K562 (cell line): ENCODE measurements around the gene HIVEP3. TPM values are rescaled to one million over a fixed set of nuclear protein-coding genes. Genes with fewer than 3 reads are reported as not detected.

Experiments used
- ATAC-seq: fragments of 200-7000 bp; cut with Tn5 transposase; 3 replicates; pipeline ENCODE4 v1.9.1; 2020; ENCODE audit warnings: moderate library complexity
- BruUV-seq: library from RNA; stranded (reverse); fragments of 400-500 nt; replicated peaks from 2 replicates; lab custom pipeline; 2021; lab: Mats Ljungman, UMichigan
- CTCF ChIA-PET: fragments of 300-600 bp; formaldehyde crosslinking; extraction: SDS; loops from one replicate; lab custom pipeline; 2021; ENCODE audit warnings: low intra/inter-chr PET ratio; lab: Yijun Ruan, JAX
- POLR2A ChIA-PET: fragments of 300-600, 350-650 bp; sonication (Branson Sonifier 250); formaldehyde crosslinking; extraction: SDS; loops from one replicate; lab custom pipeline; 2021; ENCODE audit warnings: antibody characterized with exemption, inconsistent platforms; lab: Yijun Ruan, JAX
- DNase-seq, 4 experiments: peaks; one replicate each; pipeline versions ENCODE4 v3.0.0 to v3.0.0-alpha.2; 2011 to 2018; ENCODE audit warnings: low spot score in 3 of 4, mixed read lengths in 3 of 4; ENCODE audit errors: extremely low read depth in 1 of 4
- FAIRE-seq: peaks from 2 replicates; lab custom pipeline; 2011; peaks lifted over from hg19 to GRCh38; lab: Jason Lieb, UNC
- H2AFZ ChIP-seq: 2 replicates; pipeline ENCODE4 v1.6.0; 2011; ENCODE audit warnings: low read depth, low read length, control low read depth, inconsistent platforms
- H3K27ac ChIP-seq: fragments of 200-600 bp; 3 replicates; pipeline ENCODE4 v1.8.0; 2011; ENCODE audit warnings: low read depth, mild to moderate bottlenecking, control low read depth, inconsistent platforms, low read length, moderate library complexity, mixed read lengths; ENCODE audit errors: extremely low read depth
- H3K27me3 ChIP-seq, 2 experiments: fragments of 300-600 bp in 1 of 2; 2 replicates in 1 of 2; 3 replicates in 1 of 2; pipeline versions ENCODE4 v1.6.0 to v1.8.0; 2011; ENCODE audit warnings: inconsistent platforms in 2 of 2, low read length in 2 of 2, mild to moderate bottlenecking in 1 of 2, mixed read lengths in 1 of 2, moderate library complexity in 1 of 2; ENCODE audit not compliant: control insufficient read depth in 2 of 2, insufficient read depth in 2 of 2
- H3K36me3 ChIP-seq: fragments of 300-600 bp; 3 replicates; pipeline ENCODE4 v1.8.0; 2011; ENCODE audit warnings: mild to moderate bottlenecking, low read length, inconsistent platforms; ENCODE audit not compliant: control insufficient read depth, insufficient read depth
- H3K4me1 ChIP-seq, 2 experiments: fragments of 200-600 bp in 1 of 2; replicated peaks in 1 of 2; 2 replicates in 1 of 2; 3 replicates in 1 of 2; pipeline versions ENCODE4 v1.5.1 to v1.8.0; 2011; ENCODE audit warnings: inconsistent platforms in 2 of 2, low read length in 2 of 2, mild to moderate bottlenecking in 1 of 2, mixed read lengths in 1 of 2, moderate library complexity in 1 of 2; ENCODE audit not compliant: control insufficient read depth in 2 of 2, insufficient read depth in 2 of 2
- H3K4me2 ChIP-seq: 2 replicates; pipeline ENCODE4 v1.6.1; 2011; ENCODE audit warnings: low read length, control low read depth, inconsistent platforms, mixed read lengths; ENCODE audit not compliant: insufficient read depth
- H3K4me3 ChIP-seq: fragments of 200-600 bp; sonication (generic), shearing (Covaris generic); 2 replicates; pipeline ENCODE4 v1.5.1; 2016; ENCODE audit warnings: control low read depth, inconsistent platforms
- H3K79me2 ChIP-seq: fragments of 200-600 bp; 3 replicates; pipeline ENCODE4 v1.8.0; 2011; ENCODE audit warnings: low read length, inconsistent platforms; ENCODE audit not compliant: control insufficient read depth, insufficient read depth
- H3K9ac ChIP-seq, 2 experiments: 2 replicates each; pipeline versions ENCODE4 v1.6.0 to v1.6.1; 2011; ENCODE audit warnings: low read depth in 2 of 2, low read length in 2 of 2, control low read depth in 1 of 2, inconsistent platforms in 1 of 2, mild to moderate bottlenecking in 1 of 2, mixed read lengths in 1 of 2; ENCODE audit not compliant: insufficient read depth in 1 of 2
- H3K9me1 ChIP-seq: one replicate; pipeline ENCODE4 v1.6.0; 2011; ENCODE audit warnings: inconsistent platforms, mild to moderate bottlenecking, low read length, moderate library complexity; ENCODE audit not compliant: control insufficient read depth, insufficient read depth
- H3K9me3 ChIP-seq: replicated peaks from 2 replicates; pipeline ENCODE4 v1.5.1; 2011; ENCODE audit warnings: low read depth, low read length, inconsistent platforms; ENCODE audit not compliant: control insufficient read depth, insufficient read depth
- H4K20me1 ChIP-seq: replicated peaks from 2 replicates; pipeline ENCODE4 v1.6.1; 2011; ENCODE audit warnings: low read length, inconsistent platforms, mixed read lengths; ENCODE audit not compliant: control insufficient read depth, insufficient read depth
- CBX5 ChIP-seq: IDR thresholded peaks from 2 replicates; pipeline ENCODE4 v1.6.1; 2014; ENCODE audit warnings: low read depth, borderline replicate concordance
- CHD2 ChIP-seq: IDR thresholded peaks from 2 replicates; pipeline ENCODE4 v1.6.1; 2011; ENCODE audit warnings: low read depth, low read length
- CREB3 ChIP-seq: fragments of 450-650 bp; conservative IDR thresholded peaks from 2 replicates; pipeline ENCODE4 v1.6.1; 2016; ENCODE audit warnings: missing genetic modification characterization, low read depth, mild to moderate bottlenecking, missing compliant biosample characterization, moderate library complexity
- EP300 ChIP-seq: IDR thresholded peaks from 2 replicates; pipeline ENCODE4 v1.6.1; 2012; ENCODE audit warnings: low read length, improper control_type of control experiment
- HNRNPUL1 ChIP-seq: fragments of 200-400 bp; formaldehyde crosslinking; IDR thresholded peaks from 2 replicates; pipeline ENCODE4 v1.6.1; 2017; ENCODE audit warnings: low read length
- KLF6 ChIP-seq: fragments of 250-450 bp; sonication (Bioruptor Pico); IDR thresholded peaks from 2 replicates; pipeline ENCODE4 v1.4.0; 2020; ENCODE audit warnings: mild to moderate bottlenecking, moderate library complexity, borderline replicate concordance
- MAFG ChIP-seq: fragments of 450-650 bp; conservative IDR thresholded peaks from 2 replicates; pipeline ENCODE4 v1.6.1; 2016; ENCODE audit warnings: missing genetic modification characterization, missing compliant biosample characterization
- MTA1 ChIP-seq: fragments of 450-650 bp; IDR thresholded peaks from 2 replicates; pipeline ENCODE4 v1.6.1; 2017; ENCODE audit warnings: borderline replicate concordance
- NR2C1 ChIP-seq, 2 experiments: fragments of 450-650 bp; IDR thresholded peaks; 2 replicates each; pipeline ENCODE4 v1.6.1; 2017; ENCODE audit warnings: mild to moderate bottlenecking in 2 of 2, antibody characterized with exemption in 1 of 2, inconsistent platforms in 1 of 2, missing compliant biosample characterization in 1 of 2, missing genetic modification characterization in 1 of 2
- ZEB2 ChIP-seq: fragments of 450-650 bp; IDR thresholded peaks from 2 replicates; pipeline ENCODE4 v1.6.1; 2016
- WGBS: fragments of 100-300 bp; shearing (Covaris generic); methylation state at CpG from one replicate; pipeline ENCODE4 v1.1.6; 2016; ENCODE audit warnings: low coverage, mixed read lengths; ENCODE audit not compliant: insufficient coverage; ENCODE audit errors: missing lambda C conversion rate; 5-methylcytosine and 5-hydroxymethylcytosine counted together
- in situ Hi-C: fragments of 300-500 bp; cut with MboI; formaldehyde crosslinking; loops from 4 replicates; pipeline ENCODE4 v1.15.0; 2018; ENCODE audit warnings: inconsistent platforms, mixed read lengths
- intact Hi-C: fragments of 100-400 bp; cut with micrococcal nuclease; formaldehyde crosslinking; loops from 2 replicates; pipeline ENCODE4 v1.14.2; 2022
- polyA plus RNA-seq, 8 experiments: library from polyadenylated mRNA; depleted of rRNA in 4 of 8; stranded (reverse) in 5 of 8; unstranded in 3 of 8; fragments of >200 nt; fragmentation: Nextera tagmentation in 2 of 8; fragmentation: Illumina TruSeq in 1 of 8; extraction: Ambion mirVana in 2 of 8; extraction: Trizol in 1 of 8; gene quantifications; 2 replicates each; pipeline versions ENCODE4 v1.2.1 to v1.2.3, GENCODE V29; 2011 to 2014; ENCODE audit warnings: inconsistent platforms in 1 of 8, missing spikeins in 1 of 8
- total RNA-seq, 7 experiments: library from RNA; depleted of rRNA in 6 of 7; stranded (reverse); fragments of >200 nt in 6 of 7; fragmentation: Illumina TruSeq in 2 of 7; extraction: Trizol in 2 of 7; gene quantifications; 2 replicates each; pipeline versions ENCODE4 v1.2.1 to v1.2.3, GENCODE V29; 2011 to 2021; ENCODE audit warnings: low replicate concordance in 1 of 7
- TF ChIP-seq, protein P1 (sequence below): sonication (generic); formaldehyde crosslinking; IDR thresholded peaks from 2 replicates; pipeline ENCODE4 v1.8.0; 2023; ENCODE audit warnings: mild to moderate bottlenecking, missing genetic modification reagents
- TF ChIP-seq, protein P2 (sequence below): IDR thresholded peaks from 2 replicates; pipeline ENCODE4 v1.6.1; 2014; ENCODE audit warnings: antibody characterized with exemption

HIVEP3 gene
- total and polyA plus RNA-seq, 9 of the 15 experiments (the other 6 are each of a cell fraction or from before 2014, with no cell fraction given): 0.09 to 0.58 (median 0.34) TPM; not detected in 1

DNA sequence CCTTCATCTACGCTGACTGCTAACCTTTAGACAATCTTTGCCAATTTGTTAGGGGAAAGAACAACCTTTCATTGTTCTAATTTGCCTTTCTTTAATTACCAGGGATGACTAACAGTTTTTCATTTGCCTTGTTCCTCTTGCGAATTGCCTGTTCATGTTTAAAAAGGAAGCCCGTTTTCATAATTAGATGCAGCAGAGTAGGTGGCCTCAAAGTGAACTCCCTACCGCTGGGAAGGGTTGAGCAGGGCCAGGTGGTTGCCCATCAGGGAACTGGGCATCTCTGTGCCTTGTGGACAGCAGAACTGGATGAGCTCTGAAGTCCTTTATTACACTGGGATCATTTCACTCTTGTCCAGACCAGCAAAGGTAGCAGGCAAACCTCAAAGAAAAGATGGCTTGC is 59.0 kb downstream of the HIVEP3 start:
- H3K36me3 ChIP-seq: no peaks in the 10 kb centered on the region
- CTCF ChIA-PET: no interaction called here
- ATAC-seq: no peak
- no peak overlapping the region for H3K4me2 ChIP-seq
- no peak overlapping the region for H3K4me3 ChIP-seq
- H3K9ac ChIP-seq: no peak overlapping the region
- POLR2A ChIA-PET: interaction anchor here (1.2 kb wide), 1 partner anchor 23 kb away, joined by 4 read pairs; no protein-coding TSS in a partner anchor
- peaks cover 0 to 13% of the 10 kb centered on the region in 2 experiments; a peak in 2 of 5 replicates for H3K4me1 ChIP-seq
- no peak overlapping the region for H3K27ac ChIP-seq
- H3K79me2 ChIP-seq: no peaks in the 10 kb centered on the region
- FAIRE-seq: no peak
- H2AFZ ChIP-seq: no peak overlapping the region
- WGBS: 0% methylated on average over 4 of the region's 4 CpGs
- no peaks in the 10 kb centered on the region; the same call in 1 of the 2 replicates for H4K20me1 ChIP-seq
- no peak for DNase-seq
- H3K9me1 ChIP-seq: no peaks in the 10 kb centered on the region
- peaks cover 27 to 37% of the 10 kb centered on the region in 2 experiments for H3K27me3 ChIP-seq
- in situ Hi-C loops: no loop called here
- BruUV-seq: no TSS peak
- no peaks in the 10 kb centered on the region for H3K9me3 ChIP-seq
- intact Hi-C loops: no loop called here
- TF ChIP-seq NR2C1 (IDR thresholded peaks at IDR 0.05) (no peak), NR2C1 (tag; IDR thresholded peaks at IDR 0.05) (no peak), CHD2 (no peak), MTA1 (no peak), ZEB2 (no peak), HNRNPUL1 (no peak), CREB3 (no peak), CBX5 (no peak), MAFG (tag) (no peak), EP300 (no peak), KLF6 (CRISPR knock-in tag) (no peak)
- TF ChIP-seq, protein P1, sequence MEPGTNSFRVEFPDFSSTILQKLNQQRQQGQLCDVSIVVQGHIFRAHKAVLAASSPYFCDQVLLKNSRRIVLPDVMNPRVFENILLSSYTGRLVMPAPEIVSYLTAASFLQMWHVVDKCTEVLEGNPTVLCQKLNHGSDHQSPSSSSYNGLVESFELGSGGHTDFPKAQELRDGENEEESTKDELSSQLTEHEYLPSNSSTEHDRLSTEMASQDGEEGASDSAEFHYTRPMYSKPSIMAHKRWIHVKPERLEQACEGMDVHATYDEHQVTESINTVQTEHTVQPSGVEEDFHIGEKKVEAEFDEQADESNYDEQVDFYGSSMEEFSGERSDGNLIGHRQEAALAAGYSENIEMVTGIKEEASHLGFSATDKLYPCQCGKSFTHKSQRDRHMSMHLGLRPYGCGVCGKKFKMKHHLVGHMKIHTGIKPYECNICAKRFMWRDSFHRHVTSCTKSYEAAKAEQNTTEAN (CRISPR knock-in tag): no peak
- TF ChIP-seq, protein P2, sequence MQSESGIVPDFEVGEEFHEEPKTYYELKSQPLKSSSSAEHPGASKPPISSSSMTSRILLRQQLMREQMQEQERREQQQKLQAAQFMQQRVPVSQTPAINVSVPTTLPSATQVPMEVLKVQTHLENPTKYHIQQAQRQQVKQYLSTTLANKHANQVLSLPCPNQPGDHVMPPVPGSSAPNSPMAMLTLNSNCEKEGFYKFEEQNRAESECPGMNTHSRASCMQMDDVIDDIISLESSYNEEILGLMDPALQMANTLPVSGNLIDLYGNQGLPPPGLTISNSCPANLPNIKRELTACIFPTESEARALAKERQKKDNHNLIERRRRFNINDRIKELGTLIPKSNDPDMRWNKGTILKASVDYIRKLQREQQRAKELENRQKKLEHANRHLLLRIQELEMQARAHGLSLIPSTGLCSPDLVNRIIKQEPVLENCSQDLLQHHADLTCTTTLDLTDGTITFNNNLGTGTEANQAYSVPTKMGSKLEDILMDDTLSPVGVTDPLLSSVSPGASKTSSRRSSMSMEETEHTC: no peak
